Naive thymus-derived CD4-positive, alpha-beta T cell (primary cell): Measurements from ENCODE around the gene OTOA. TPM values are rescaled to one million over a fixed set of nuclear protein-coding genes. Genes with fewer than 3 reads are reported as not detected.
"Not testable (repeated sequence)": the region's sequence is repeated elsewhere in the genome, so short reads cannot be mapped to it uniquely, and the experiment has no call there.

Experiments
- ATAC-seq: fragments of 150-1000 bp; cut with Tn5 transposase; 2 replicates; pipeline ENCODE4 v1.10.0; 2021; ENCODE audit warnings: mild to moderate bottlenecking, moderate library complexity
- CTCF ChIA-PET: fragments of 350-600 bp; sonication (Branson Sonifier 250); formaldehyde crosslinking; loops from one replicate; lab custom pipeline; 2021; ENCODE audit warnings: antibody characterized with exemption; lab: Charles Lee
- POLR2A ChIA-PET: fragments of 350-600 bp; sonication (Branson Sonifier 250); formaldehyde crosslinking; loops from one replicate; lab custom pipeline; 2021; ENCODE audit warnings: antibody characterized with exemption, inconsistent platforms; lab: Charles Lee
- DNase-seq, 9 donors: peaks; one replicate each; pipeline versions ENCODE4 v3.0.0 to v3.0.0-alpha.2; 2020 to 2022; ENCODE audit warnings: mixed read lengths in 1 of 9
- H3K27ac ChIP-seq: one replicate; pipeline ENCODE4 v1.7.0; 2013; ENCODE audit warnings: mild to moderate bottlenecking, low read depth, low read length, moderate library complexity
- H3K27me3 ChIP-seq, 2 donors: one replicate each; pipeline ENCODE4 v1.7.0; 2013; ENCODE audit warnings: low read length in 2 of 2, mild to moderate bottlenecking in 2 of 2, moderate library complexity in 2 of 2; ENCODE audit not compliant: control insufficient read depth in 2 of 2, insufficient read depth in 2 of 2
- H3K36me3 ChIP-seq, 3 experiments: 1 replicate in 2 of 3; 2 replicates in 1 of 3; pipeline ENCODE4 v1.7.0; 2013; ENCODE audit warnings: low read length in 3 of 3, mild to moderate bottlenecking in 3 of 3, moderate library complexity in 1 of 3; ENCODE audit not compliant: insufficient read depth in 3 of 3, control insufficient read depth in 2 of 3
- H3K4me1 ChIP-seq, 2 donors: one replicate each; pipeline ENCODE4 v1.7.0; 2013; ENCODE audit warnings: low read length in 2 of 2, mild to moderate bottlenecking in 2 of 2, moderate library complexity in 1 of 2; ENCODE audit not compliant: control insufficient read depth in 2 of 2, insufficient read depth in 2 of 2
- H3K4me3 ChIP-seq: 2 replicates; pipeline ENCODE4 v1.7.0; 2013; ENCODE audit warnings: mild to moderate bottlenecking, low read length
- H3K9me3 ChIP-seq, 3 experiments: 1 replicate in 2 of 3; 2 replicates in 1 of 3; pipeline ENCODE4 v1.7.0; 2013; ENCODE audit warnings: low read length in 3 of 3; ENCODE audit not compliant: control insufficient read depth in 2 of 3
- H3K27ac Mint-ChIP-seq, 9 donors: one replicate each; pipeline ENCODE4 v1.8.0; 2020 to 2022; ENCODE audit warnings: mixed read lengths in 9 of 9, mild to moderate bottlenecking in 8 of 9, moderate library complexity in 5 of 9, inconsistent platforms in 2 of 9
- H3K27me3 Mint-ChIP-seq, 5 donors: one replicate each; pipeline ENCODE4 v1.8.0; 2021 to 2022; ENCODE audit warnings: mixed read lengths in 5 of 5, mild to moderate bottlenecking in 1 of 5
- H3K36me3 Mint-ChIP-seq, 5 donors: one replicate each; pipeline ENCODE4 v1.8.0; 2020 to 2022; ENCODE audit warnings: mixed read lengths in 5 of 5, mild to moderate bottlenecking in 3 of 5, inconsistent platforms in 1 of 5
- H3K4me1 Mint-ChIP-seq, 7 donors: one replicate each; pipeline ENCODE4 v1.8.0; 2020 to 2022; ENCODE audit warnings: mixed read lengths in 7 of 7, mild to moderate bottlenecking in 3 of 7, inconsistent platforms in 1 of 7
- H3K4me3 Mint-ChIP-seq, 10 donors: one replicate each; pipeline ENCODE4 v1.8.0; 2020 to 2022; ENCODE audit warnings: mild to moderate bottlenecking in 10 of 10, mixed read lengths in 10 of 10, moderate library complexity in 6 of 10, inconsistent platforms in 2 of 10
- H3K9me3 Mint-ChIP-seq, 11 donors: one replicate each; pipeline ENCODE4 v1.8.0; 2020 to 2022; ENCODE audit warnings: mixed read lengths in 11 of 11, mild to moderate bottlenecking in 4 of 11, inconsistent platforms in 1 of 11, moderate library complexity in 1 of 11
- intact Hi-C, 2 donors: fragments of 100-400 bp; cut with micrococcal nuclease; formaldehyde crosslinking; loops; one replicate each; pipeline ENCODE4 v1.15.1; 2023
- polyA plus RNA-seq, 2 donors: library from polyadenylated mRNA; unstranded; fragments of 300-500 nt; fragmentation: Illumina TruSeq; gene quantifications; one replicate each; pipeline ENCODE4 v1.2.3, GENCODE V29; 2021
- total RNA-seq, 6 experiments: library from RNA in 5 of 6; stranded (reverse) in 5 of 6; gene quantifications; 1 replicate in 5 of 6; 2 replicates in 1 of 6; pipeline ENCODE4 v1.2.3 and lab custom pipeline; 2021 to 2026

The OTOA gene
- total and polyA plus RNA-seq, 7 experiments from 2014 or later, result 0.04 to 0.17 (median 0.11) TPM; not detected in 2

DNA sequence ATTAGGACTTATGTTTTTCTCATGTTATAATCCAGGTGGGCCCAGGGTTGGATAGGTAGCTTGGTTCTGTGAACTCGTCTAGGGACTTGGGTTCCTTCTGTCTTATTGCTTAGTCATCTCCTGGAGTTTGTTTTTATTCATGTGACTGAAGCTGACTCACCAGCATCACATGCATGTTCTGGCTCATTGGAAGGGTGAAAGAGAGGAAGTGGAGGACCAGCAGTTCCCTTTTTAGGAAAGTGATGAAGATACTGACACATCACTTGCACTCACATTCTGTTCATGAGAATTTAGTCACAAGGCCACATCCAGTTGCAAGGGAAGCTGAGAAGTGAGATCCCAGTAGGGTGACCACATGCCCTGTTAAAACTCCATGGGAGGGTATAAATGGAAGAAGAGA, 126.7 kb downstream of the OTOA start:
- H3K4me1 ChIP-seq, H3K27me3 Mint-ChIP-seq, H3K9me3 ChIP-seq, H3K4me3 Mint-ChIP-seq, H3K36me3 Mint-ChIP-seq, DNase-seq, H3K27me3 ChIP-seq, H3K9me3 Mint-ChIP-seq, H3K36me3 ChIP-seq, H3K27ac Mint-ChIP-seq, H3K27ac ChIP-seq, H3K4me3 ChIP-seq, intact Hi-C loops, H3K4me1 Mint-ChIP-seq, CTCF ChIA-PET, POLR2A ChIA-PET: not testable (repeated sequence)
- ATAC-seq, result peak; percentile 82

DNA sequence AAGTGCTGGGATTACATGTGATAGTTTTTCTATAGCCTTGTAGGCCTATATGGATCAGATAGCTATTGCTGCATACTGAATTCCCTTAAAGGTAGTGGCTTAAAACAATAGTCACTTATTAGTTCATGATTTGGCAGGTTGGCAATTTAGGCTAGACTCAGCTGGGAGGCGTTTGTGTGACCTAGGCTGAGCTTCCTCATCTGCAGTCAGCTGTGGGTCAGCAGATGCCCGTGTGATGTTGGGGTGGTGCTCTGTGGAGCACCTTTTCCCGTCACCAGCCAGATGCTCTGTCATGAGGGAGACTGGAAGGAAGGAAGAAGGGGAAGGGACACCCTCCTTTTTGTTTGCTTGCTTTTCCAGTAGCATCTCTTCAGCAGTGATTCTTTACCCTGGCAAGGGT, 129.5 kb downstream of the OTOA start:
- H3K27ac ChIP-seq, H3K9me3 Mint-ChIP-seq, H3K4me1 Mint-ChIP-seq, H3K27ac Mint-ChIP-seq, DNase-seq, H3K4me3 Mint-ChIP-seq, H3K4me3 ChIP-seq, POLR2A ChIA-PET, H3K27me3 ChIP-seq, H3K36me3 ChIP-seq, H3K36me3 Mint-ChIP-seq, H3K9me3 ChIP-seq, H3K27me3 Mint-ChIP-seq, CTCF ChIA-PET, H3K4me1 ChIP-seq, intact Hi-C loops: not testable (repeated sequence)
- ATAC-seq, result peak; percentile 59

DNA sequence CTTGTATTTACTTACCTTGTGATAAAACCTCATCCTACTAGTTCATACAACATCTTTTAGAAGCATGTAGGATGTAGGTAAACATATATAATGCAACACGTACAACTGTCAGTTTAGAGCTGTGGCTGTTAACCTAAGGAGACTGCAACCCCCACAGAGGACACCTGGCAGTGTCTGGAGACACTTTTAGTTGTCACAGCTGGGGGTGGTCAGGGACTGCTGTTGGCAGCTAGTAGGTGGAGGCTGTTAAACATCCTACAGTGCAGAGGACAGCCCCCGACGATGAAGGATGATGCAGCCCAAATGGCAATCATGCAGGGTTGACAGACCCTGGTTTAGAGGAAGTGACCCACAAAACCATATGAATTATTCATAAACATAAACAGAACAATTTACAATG, 134.8 kb downstream of the OTOA start:
- H3K27me3 Mint-ChIP-seq, H3K4me1 Mint-ChIP-seq, H3K27ac Mint-ChIP-seq, H3K27me3 ChIP-seq, CTCF ChIA-PET, DNase-seq, H3K9me3 ChIP-seq, intact Hi-C loops, H3K27ac ChIP-seq, ATAC-seq, H3K36me3 ChIP-seq, H3K4me3 ChIP-seq, H3K4me1 ChIP-seq, H3K36me3 Mint-ChIP-seq, H3K4me3 Mint-ChIP-seq, H3K9me3 Mint-ChIP-seq, POLR2A ChIA-PET: not testable (repeated sequence)

DNA sequence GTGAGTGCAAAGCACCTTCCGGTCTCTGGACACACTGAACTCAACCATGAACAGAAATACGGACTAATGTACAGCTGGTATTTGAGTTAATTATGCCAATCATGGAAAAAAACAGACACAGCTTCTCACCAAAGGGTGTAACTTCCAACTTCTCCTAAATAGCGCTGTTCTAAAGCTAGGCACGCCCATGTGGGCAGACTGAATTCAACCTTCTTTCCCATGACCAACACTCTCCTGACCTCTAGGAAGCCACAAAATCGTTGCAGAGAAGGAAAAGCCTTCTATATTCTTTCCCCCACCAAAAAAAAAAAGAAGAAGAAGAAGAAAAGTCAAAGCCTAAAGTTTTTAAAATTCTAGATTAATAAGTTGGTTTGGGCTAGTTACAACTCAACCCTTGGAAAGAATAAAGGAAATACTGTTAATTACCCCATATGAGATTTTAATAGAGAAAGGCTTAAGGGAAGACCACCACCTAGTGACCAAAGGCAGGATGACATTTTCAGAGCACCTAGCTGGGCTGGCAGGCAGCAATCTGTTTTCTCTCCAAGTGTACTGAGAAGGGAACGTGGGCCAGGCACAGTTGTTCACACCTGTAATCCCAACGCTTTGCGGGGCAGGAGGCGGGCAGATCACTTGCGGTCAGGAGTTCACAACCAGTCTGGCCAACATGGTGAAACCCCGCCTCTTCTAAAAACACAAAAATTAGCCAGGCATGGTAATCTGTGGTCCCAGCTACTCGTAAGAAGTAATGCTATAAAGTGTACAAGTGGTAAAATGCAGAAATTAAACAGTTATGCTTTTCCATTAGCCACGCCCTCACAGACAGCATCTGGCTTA, 138.0 kb downstream of the OTOA start:
- H3K4me1 Mint-ChIP-seq, H3K27me3 Mint-ChIP-seq, H3K36me3 ChIP-seq, H3K9me3 Mint-ChIP-seq, H3K4me3 Mint-ChIP-seq, H3K9me3 ChIP-seq, intact Hi-C loops, H3K27ac ChIP-seq, H3K36me3 Mint-ChIP-seq, H3K4me3 ChIP-seq, H3K4me1 ChIP-seq, H3K27me3 ChIP-seq: not testable (repeated sequence)
- DNase-seq, result peak in 2 of 9 donors; percentile 16 to 21
- peak overlapping the region in 3 of 9 donors; percentile 20 to 73 (median 42) for H3K27ac Mint-ChIP-seq
- peak; percentile 80 for ATAC-seq
- ChIA-PET CTCF (interaction anchor here (0.6 kb wide), 1 partner anchor 400 kb away, joined by 3 read pairs; no protein-coding TSS in a partner anchor), POLR2A (interaction anchor here (0.7 kb wide), 1 partner anchor 377 kb away, joined by 3 read pairs; no protein-coding TSS in a partner anchor)

DNA sequence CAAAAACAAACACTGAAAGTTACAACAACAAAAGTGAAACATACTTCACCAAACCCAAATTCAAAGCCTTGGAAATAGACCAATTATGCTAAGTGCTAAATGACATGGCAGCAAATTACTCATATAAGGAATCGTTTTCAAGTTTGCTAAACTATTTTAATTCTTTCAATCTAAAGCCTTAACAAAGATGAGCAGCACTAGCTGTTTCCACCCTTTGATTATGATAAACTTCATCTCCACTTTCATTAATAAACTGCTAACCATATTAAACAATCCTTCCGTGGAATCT, 138.6 kb downstream of the OTOA start:
- ChIA-PET CTCF (interaction anchor here (0.6 to 0.7 kb wide), 2 partner anchors 149 to 400 kb away, joined by 3 to 4 read pairs; no protein-coding TSS in a partner anchor), POLR2A (interaction anchor here (0.7 kb wide), 1 partner anchor 376 kb away, joined by 3 read pairs; no protein-coding TSS in a partner anchor)
- H3K9me3 Mint-ChIP-seq, H3K4me1 ChIP-seq, H3K27me3 ChIP-seq, intact Hi-C loops, ATAC-seq, DNase-seq, H3K27ac ChIP-seq, H3K27me3 Mint-ChIP-seq, H3K36me3 Mint-ChIP-seq, H3K4me1 Mint-ChIP-seq, H3K27ac Mint-ChIP-seq, H3K4me3 Mint-ChIP-seq, H3K9me3 ChIP-seq, H3K36me3 ChIP-seq, H3K4me3 ChIP-seq: not testable (repeated sequence)

Other genes starting within 250 kb of the OTOA start
- 100 to 1,000 TPM in 1 of 5 experiments, 10 to 100 TPM in 4; 68.4 to 128 (median 80.1) TPM for gene METTL9, start 64.4 kb upstream of the OTOA start, total RNA-seq
- 100 to 1,000 TPM; 116 to 118 TPM for gene METTL9, start 64.4 kb upstream of the OTOA start, polyA plus RNA-seq
- gene IGSF6, start 11.4 kb upstream of the OTOA start, total RNA-seq, result 10 to 100 TPM in 1 of 5 experiments, 1 to 10 TPM in 3, under 1 TPM in 1; 0.94 to 25.7 (median 2.7) TPM
- gene IGSF6, start 11.4 kb upstream of the OTOA start, polyA plus RNA-seq, result under 1 TPM; 0.33 to 0.41 TPM
- gene NPIPB4, start 193.8 kb downstream of the OTOA start, total RNA-seq, result 100 to 1,000 TPM; 221 to 409 (median 232) TPM
- gene NPIPB4, start 193.8 kb downstream of the OTOA start, polyA plus RNA-seq, result 1 to 10 TPM; 5.1 to 5.3 TPM